Esophagus muscularis mucosa (tissue), 4 donors: ENCODE data around the gene BARX1.

Source experiments
- CTCF ChIP-seq, 3 experiments: fragments of 200-600 bp in 2 of 3; fragments of 450-650 bp in 1 of 3; sonication (generic) in 2 of 3; IDR thresholded peaks; one replicate each; pipeline ENCODE4 v1.5.1; 2017 to 2019; ENCODE audit warnings: antibody characterized with exemption in 3 of 3, mild to moderate bottlenecking in 2 of 3, moderate library complexity in 1 of 3
- EP300 ChIP-seq: sonication (generic); formaldehyde crosslinking; IDR thresholded peaks from one replicate; pipeline ENCODE4 v1.6.1; 2017; ENCODE audit warnings: antibody characterized with exemption
- POLR2A ChIP-seq: fragments of 450-650 bp; IDR thresholded peaks from one replicate; pipeline ENCODE4 v1.6.1; 2017; ENCODE audit warnings: antibody characterized with exemption, moderate library complexity, mild to moderate bottlenecking, low read depth
- POLR2AphosphoS5 ChIP-seq, 2 donors: sonication (generic); formaldehyde crosslinking; IDR thresholded peaks; one replicate each; pipeline ENCODE4 v1.6.1; 2017; ENCODE audit warnings: antibody characterized with exemption in 2 of 2

GRCh38 chr9:93983875-93984274 is 28.7 kb upstream of the BARX1 start:
- TF ChIP-seq CTCF (IDR thresholded peaks at IDR 0.05) (no peak), POLR2A (no peak), POLR2AphosphoS5 (IDR thresholded peaks at IDR 0.05) (no peak), EP300 (no peak)
